SK-N-SH treated with all-trans-retinoic acid at 6 μM for 48 hours (cell line): Measurements from ENCODE around the gene GNAI1.

Experiments
- ATAC-seq: fragments of 200-7000 bp; cut with Tn5 transposase; 3 replicates; pipeline ENCODE4 v1.9.1; 2020; ENCODE audit warnings: mild to moderate bottlenecking, moderate library complexity
- BACH2 ChIP-seq: fragments of 250-450 bp; sonication (Bioruptor Pico); IDR thresholded peaks from 2 replicates; pipeline ENCODE4 v1.9.0; 2021; ENCODE audit warnings: mild to moderate bottlenecking, borderline replicate concordance
- CSDC2 ChIP-seq: fragments of 250-450 bp; sonication (Bioruptor Pico); IDR thresholded peaks from 2 replicates; pipeline ENCODE4 v1.5.0; 2020; ENCODE audit warnings: mild to moderate bottlenecking, moderate library complexity
- CSRNP3 ChIP-seq: fragments of 250-450 bp; sonication (Bioruptor Pico); IDR thresholded peaks from 2 replicates; pipeline ENCODE4 v1.5.1; 2021; ENCODE audit warnings: mild to moderate bottlenecking, moderate library complexity
- ESRRG ChIP-seq: fragments of 250-450 bp; sonication (Bioruptor Pico); IDR thresholded peaks from 2 replicates; pipeline ENCODE4 v1.6.1; 2021; ENCODE audit warnings: mild to moderate bottlenecking
- GLIS3 ChIP-seq: fragments of 250-450 bp; sonication (Bioruptor Pico); IDR thresholded peaks from 2 replicates; pipeline ENCODE4 v1.5.0; 2020; ENCODE audit warnings: mild to moderate bottlenecking, moderate library complexity
- ISL1 ChIP-seq: fragments of 250-450 bp; sonication (Bioruptor Pico); IDR thresholded peaks from 2 replicates; pipeline ENCODE4 v2.1.2; 2022; ENCODE audit warnings: mild to moderate bottlenecking, moderate library complexity
- OSR1 ChIP-seq: fragments of 250-450 bp; sonication (Bioruptor Pico); IDR thresholded peaks from 2 replicates; pipeline ENCODE4 v1.8.0; 2022; ENCODE audit warnings: moderate library complexity, mild to moderate bottlenecking, inconsistent platforms
- PPARA ChIP-seq: fragments of 250-450 bp; sonication (Bioruptor Pico); IDR thresholded peaks from 2 replicates; pipeline ENCODE4 v1.5.0; 2020; ENCODE audit warnings: mild to moderate bottlenecking, borderline replicate concordance
- RARB ChIP-seq: fragments of 250-450 bp; sonication (Bioruptor Pico); IDR thresholded peaks from 2 replicates; pipeline ENCODE4 v1.8.0; 2021; ENCODE audit warnings: mild to moderate bottlenecking, moderate library complexity
- SNAI2 ChIP-seq: fragments of 250-450 bp; sonication (Bioruptor Pico); IDR thresholded peaks from 2 replicates; pipeline ENCODE4 v1.5.0; 2020; ENCODE audit warnings: mild to moderate bottlenecking, moderate library complexity
- TCF4 ChIP-seq: fragments of 250-450 bp; sonication (Bioruptor Pico); IDR thresholded peaks from 2 replicates; pipeline ENCODE4 v1.8.0; 2021; ENCODE audit warnings: mild to moderate bottlenecking, moderate library complexity, borderline replicate concordance
- TOX ChIP-seq: fragments of 250-450 bp; sonication (Bioruptor Pico); IDR thresholded peaks from 2 replicates; pipeline ENCODE4 v1.8.0; 2021; ENCODE audit warnings: mild to moderate bottlenecking, moderate library complexity, borderline replicate concordance
- ZC3H10 ChIP-seq: fragments of 250-450 bp; sonication (Bioruptor Pico); IDR thresholded peaks from 2 replicates; pipeline ENCODE4 v1.5.1; 2021; ENCODE audit warnings: mild to moderate bottlenecking, moderate library complexity
- ZFP3 ChIP-seq: fragments of 250-450 bp; sonication (Bioruptor Pico); IDR thresholded peaks from 2 replicates; pipeline ENCODE4 v1.5.0; 2020; ENCODE audit warnings: mild to moderate bottlenecking, moderate library complexity
- ZFP30 ChIP-seq: fragments of 450-650 bp; formaldehyde crosslinking; IDR thresholded peaks from 2 replicates; pipeline ENCODE4 v1.5.0; 2022; ENCODE audit warnings: mild to moderate bottlenecking, moderate library complexity
- ZNF8 ChIP-seq: fragments of 450-650 bp; formaldehyde crosslinking; IDR thresholded peaks from 2 replicates; pipeline ENCODE4 v1.5.0; 2020; ENCODE audit warnings: mild to moderate bottlenecking, moderate library complexity
- TF ChIP-seq, protein P1 (sequence below): fragments of 250-450 bp; sonication (Bioruptor Pico); IDR thresholded peaks from 2 replicates; pipeline ENCODE4 v1.8.0; 2021; ENCODE audit warnings: low read depth, mild to moderate bottlenecking, moderate library complexity, borderline replicate concordance
- TF ChIP-seq, protein P2 (sequence below): fragments of 250-450 bp; sonication (Bioruptor Pico); IDR thresholded peaks from 2 replicates; pipeline ENCODE4 v1.5.0; 2020; ENCODE audit warnings: mild to moderate bottlenecking, moderate library complexity
- TF ChIP-seq, protein P3 (sequence below): fragments of 250-450 bp; sonication (Bioruptor Pico); IDR thresholded peaks from 2 replicates; pipeline ENCODE4 v1.5.1; 2020; ENCODE audit warnings: low read depth, mild to moderate bottlenecking, moderate library complexity
- TF ChIP-seq, protein P4 (sequence below): fragments of 250-450 bp; sonication (Bioruptor Pico); IDR thresholded peaks from 2 replicates; pipeline ENCODE4 v1.8.0; 2020; ENCODE audit warnings: mild to moderate bottlenecking, moderate library complexity, borderline replicate concordance

Gene GNAI1

DNA sequence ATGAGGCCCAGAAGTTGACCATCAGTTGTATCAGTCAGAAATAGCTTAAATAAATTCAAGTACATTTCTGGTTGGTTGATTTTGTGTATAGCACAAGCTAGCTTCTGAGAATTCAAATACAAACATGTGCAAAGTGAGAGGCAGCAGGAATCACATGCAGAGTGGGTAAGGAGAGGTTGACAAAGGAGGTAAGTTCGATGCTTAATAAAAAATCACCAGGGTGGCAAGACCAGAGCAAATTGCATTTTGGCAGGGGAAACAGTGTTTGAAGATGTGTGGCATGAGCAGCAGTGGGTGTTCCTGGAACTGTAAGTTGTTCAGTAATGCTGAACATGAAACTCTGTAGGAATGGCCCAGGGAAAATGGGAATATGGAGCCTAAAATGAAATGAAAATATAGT is 52.6 kb downstream of the GNAI1 start:
- ATAC-seq, result peak; percentile 10; the same call in 2 of the 3 replicates

DNA sequence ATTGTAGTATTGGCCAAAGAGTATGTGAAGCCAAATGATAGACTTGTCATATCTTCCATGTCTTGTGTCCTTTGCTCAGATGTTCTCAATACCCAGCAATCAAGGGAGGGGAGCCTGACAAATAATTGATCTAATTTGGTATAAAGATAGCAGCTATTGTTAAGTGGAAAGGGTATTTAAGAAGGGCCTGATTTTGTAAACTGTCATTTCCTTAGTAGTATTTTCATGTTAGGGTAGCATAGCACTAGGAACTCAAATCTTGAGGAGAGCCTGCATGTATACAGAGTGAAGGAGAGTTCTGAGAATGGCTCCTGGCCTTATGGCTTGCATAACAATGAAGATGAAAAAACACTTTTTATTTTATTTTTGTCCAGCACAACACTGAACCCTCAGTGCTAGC is 53.1 kb downstream of the GNAI1 start:
- ATAC-seq, result peak; percentile 26; the same call in 2 of the 3 replicates
- TF ChIP-seq, protein P1, sequence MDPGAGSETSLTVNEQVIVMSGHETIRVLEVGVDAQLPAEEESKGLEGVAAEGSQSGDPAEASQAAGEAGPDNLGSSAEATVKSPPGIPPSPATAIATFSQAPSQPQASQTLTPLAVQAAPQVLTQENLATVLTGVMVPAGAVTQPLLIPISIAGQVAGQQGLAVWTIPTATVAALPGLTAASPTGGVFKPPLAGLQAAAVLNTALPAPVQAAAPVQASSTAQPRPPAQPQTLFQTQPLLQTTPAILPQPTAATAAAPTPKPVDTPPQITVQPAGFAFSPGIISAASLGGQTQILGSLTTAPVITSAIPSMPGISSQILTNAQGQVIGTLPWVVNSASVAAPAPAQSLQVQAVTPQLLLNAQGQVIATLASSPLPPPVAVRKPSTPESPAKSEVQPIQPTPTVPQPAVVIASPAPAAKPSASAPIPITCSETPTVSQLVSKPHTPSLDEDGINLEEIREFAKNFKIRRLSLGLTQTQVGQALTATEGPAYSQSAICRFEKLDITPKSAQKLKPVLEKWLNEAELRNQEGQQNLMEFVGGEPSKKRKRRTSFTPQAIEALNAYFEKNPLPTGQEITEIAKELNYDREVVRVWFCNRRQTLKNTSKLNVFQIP (CRISPR knock-in tag), result no peak
- TF ChIP-seq PPARA (CRISPR knock-in tag) (no peak), CSDC2 (CRISPR knock-in tag) (no peak), TOX (CRISPR knock-in tag) (no peak), ZFP3 (no peak), ZFP30 (CRISPR knock-in tag) (no peak), BACH2 (CRISPR knock-in tag) (no peak), GLIS3 (no peak)
- TF ChIP-seq, protein P2, sequence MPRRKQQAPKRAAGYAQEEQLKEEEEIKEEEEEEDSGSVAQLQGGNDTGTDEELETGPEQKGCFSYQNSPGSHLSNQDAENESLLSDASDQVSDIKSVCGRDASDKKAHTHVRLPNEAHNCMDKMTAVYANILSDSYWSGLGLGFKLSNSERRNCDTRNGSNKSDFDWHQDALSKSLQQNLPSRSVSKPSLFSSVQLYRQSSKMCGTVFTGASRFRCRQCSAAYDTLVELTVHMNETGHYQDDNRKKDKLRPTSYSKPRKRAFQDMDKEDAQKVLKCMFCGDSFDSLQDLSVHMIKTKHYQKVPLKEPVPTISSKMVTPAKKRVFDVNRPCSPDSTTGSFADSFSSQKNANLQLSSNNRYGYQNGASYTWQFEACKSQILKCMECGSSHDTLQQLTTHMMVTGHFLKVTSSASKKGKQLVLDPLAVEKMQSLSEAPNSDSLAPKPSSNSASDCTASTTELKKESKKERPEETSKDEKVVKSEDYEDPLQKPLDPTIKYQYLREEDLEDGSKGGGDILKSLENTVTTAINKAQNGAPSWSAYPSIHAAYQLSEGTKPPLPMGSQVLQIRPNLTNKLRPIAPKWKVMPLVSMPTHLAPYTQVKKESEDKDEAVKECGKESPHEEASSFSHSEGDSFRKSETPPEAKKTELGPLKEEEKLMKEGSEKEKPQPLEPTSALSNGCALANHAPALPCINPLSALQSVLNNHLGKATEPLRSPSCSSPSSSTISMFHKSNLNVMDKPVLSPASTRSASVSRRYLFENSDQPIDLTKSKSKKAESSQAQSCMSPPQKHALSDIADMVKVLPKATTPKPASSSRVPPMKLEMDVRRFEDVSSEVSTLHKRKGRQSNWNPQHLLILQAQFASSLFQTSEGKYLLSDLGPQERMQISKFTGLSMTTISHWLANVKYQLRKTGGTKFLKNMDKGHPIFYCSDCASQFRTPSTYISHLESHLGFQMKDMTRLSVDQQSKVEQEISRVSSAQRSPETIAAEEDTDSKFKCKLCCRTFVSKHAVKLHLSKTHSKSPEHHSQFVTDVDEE (CRISPR knock-in tag), result no peak
- TF ChIP-seq, protein P3, sequence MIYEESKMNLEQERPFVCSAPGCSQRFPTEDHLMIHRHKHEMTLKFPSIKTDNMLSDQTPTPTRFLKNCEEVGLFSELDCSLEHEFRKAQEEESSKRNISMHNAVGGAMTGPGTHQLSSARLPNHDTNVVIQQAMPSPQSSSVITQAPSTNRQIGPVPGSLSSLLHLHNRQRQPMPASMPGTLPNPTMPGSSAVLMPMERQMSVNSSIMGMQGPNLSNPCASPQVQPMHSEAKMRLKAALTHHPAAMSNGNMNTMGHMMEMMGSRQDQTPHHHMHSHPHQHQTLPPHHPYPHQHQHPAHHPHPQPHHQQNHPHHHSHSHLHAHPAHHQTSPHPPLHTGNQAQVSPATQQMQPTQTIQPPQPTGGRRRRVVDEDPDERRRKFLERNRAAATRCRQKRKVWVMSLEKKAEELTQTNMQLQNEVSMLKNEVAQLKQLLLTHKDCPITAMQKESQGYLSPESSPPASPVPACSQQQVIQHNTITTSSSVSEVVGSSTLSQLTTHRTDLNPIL, result no peak
- TF ChIP-seq, protein P4, sequence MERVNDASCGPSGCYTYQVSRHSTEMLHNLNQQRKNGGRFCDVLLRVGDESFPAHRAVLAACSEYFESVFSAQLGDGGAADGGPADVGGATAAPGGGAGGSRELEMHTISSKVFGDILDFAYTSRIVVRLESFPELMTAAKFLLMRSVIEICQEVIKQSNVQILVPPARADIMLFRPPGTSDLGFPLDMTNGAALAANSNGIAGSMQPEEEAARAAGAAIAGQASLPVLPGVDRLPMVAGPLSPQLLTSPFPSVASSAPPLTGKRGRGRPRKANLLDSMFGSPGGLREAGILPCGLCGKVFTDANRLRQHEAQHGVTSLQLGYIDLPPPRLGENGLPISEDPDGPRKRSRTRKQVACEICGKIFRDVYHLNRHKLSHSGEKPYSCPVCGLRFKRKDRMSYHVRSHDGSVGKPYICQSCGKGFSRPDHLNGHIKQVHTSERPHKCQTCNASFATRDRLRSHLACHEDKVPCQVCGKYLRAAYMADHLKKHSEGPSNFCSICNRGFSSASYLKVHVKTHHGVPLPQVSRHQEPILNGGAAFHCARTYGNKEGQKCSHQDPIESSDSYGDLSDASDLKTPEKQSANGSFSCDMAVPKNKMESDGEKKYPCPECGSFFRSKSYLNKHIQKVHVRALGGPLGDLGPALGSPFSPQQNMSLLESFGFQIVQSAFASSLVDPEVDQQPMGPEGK, result no peak

More for the DNA sequence above, 52.6 kb downstream of the GNAI1 start:
- TF ChIP-seq TCF4, result no peak

DNA sequence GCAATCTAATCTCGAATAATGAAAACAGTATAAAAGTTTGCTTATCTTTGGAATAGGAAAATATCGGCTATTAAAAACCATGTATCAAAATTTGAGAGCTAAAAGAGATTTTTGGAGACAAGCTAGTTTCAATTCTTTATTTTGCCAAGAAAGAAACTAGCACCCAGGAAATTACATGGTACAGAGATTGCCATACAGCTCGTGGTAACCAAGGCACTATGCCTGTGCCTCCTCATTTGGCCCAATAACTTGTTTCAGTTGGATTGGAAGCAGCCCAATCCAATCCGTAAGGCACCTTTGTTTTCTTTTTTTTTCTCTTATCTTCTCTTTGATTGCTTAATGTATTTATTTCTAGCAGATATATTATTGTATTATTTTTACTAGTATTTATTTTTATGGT is 55.0 kb downstream of the GNAI1 start:
- no peak for TF ChIP-seq OSR1 (CRISPR knock-in tag)
- no peak for TF ChIP-seq TCF4
- no peak for ATAC-seq

- ATAC-seq, result no peak
- TF ChIP-seq ZC3H10 (CRISPR knock-in tag), result no peak
- no peak for TF ChIP-seq TOX (CRISPR knock-in tag)
- TF ChIP-seq CSRNP3, result no peak
- TF ChIP-seq, protein P2 (CRISPR knock-in tag), result no peak
- TF ChIP-seq CSDC2 (CRISPR knock-in tag), result no peak
- TF ChIP-seq ZNF8, result no peak
- TF ChIP-seq, protein P1 (CRISPR knock-in tag), result no peak
- no peak for TF ChIP-seq OSR1 (CRISPR knock-in tag)
- TF ChIP-seq, protein P3, result no peak
- TF ChIP-seq ESRRG (CRISPR knock-in tag), result no peak
- no peak for TF ChIP-seq ISL1 (CRISPR knock-in tag)
- TF ChIP-seq BACH2 (CRISPR knock-in tag), result no peak
- TF ChIP-seq SNAI2 (CRISPR knock-in tag), result no peak
- TF ChIP-seq RARB (CRISPR knock-in tag), result no peak
Measured at GRCh38 chr7:80197627-80198026, 63.0 kb downstream of the GNAI1 start.
